Renal pelvis (tissue), 4 donors: ENCODE results near the gene CHST1. TPM values are rescaled to one million over a fixed set of nuclear protein-coding genes. Genes with fewer than 3 reads are reported as not detected.

Source experiments
- DNase-seq: peaks from one replicate; pipeline ENCODE4 v3.0.0-alpha.2; 2013
- polyA plus RNA-seq, 3 donors: library from polyadenylated mRNA; unstranded; fragments of 120-200 nt; gene quantifications; one replicate each; pipeline ENCODE4 v1.2.1, GENCODE V29; 2013; ENCODE audit not compliant: insufficient read length in 3 of 3

The CHST1 gene
- polyA plus RNA-seq, 3 donors = 10.9 to 13.8 (median 10.9) TPM

DNA sequence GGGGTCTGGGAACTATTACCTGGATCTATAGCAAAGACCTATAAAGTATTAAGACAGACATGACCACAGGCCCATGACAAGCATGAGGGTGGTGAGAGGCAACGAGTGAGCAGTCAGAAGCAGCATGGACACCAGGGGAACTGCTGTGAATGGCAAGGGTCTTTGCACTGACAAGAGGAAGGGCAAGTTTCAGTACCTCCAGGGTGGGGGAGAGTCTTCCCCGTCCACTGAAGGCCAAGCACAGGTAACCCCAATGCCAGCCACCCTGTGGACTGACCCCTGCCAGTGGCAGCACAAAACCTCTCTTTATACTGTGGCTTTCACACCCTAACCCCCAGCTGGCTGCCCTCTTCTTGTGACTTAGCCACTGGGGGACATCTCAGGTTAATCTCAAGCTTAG lies 55.5 kb downstream of the CHST1 start:
- no peak for DNase-seq

GRCh38 chr11:45609337-45609736 lies 56.1 kb downstream of the CHST1 start:
- DNase-seq = no peak

- peak; percentile 57 for DNase-seq
Measured at GRCh38 chr11:45607995-45608394, 57.4 kb downstream of the CHST1 start.

- peak; percentile 37 for DNase-seq
Measured at GRCh38 chr11:45606514-45607281, 58.7 kb downstream of the CHST1 start.

- DNase-seq = no peak
Measured at GRCh38 chr11:45605051-45605450, 60.4 kb downstream of the CHST1 start.

DNA sequence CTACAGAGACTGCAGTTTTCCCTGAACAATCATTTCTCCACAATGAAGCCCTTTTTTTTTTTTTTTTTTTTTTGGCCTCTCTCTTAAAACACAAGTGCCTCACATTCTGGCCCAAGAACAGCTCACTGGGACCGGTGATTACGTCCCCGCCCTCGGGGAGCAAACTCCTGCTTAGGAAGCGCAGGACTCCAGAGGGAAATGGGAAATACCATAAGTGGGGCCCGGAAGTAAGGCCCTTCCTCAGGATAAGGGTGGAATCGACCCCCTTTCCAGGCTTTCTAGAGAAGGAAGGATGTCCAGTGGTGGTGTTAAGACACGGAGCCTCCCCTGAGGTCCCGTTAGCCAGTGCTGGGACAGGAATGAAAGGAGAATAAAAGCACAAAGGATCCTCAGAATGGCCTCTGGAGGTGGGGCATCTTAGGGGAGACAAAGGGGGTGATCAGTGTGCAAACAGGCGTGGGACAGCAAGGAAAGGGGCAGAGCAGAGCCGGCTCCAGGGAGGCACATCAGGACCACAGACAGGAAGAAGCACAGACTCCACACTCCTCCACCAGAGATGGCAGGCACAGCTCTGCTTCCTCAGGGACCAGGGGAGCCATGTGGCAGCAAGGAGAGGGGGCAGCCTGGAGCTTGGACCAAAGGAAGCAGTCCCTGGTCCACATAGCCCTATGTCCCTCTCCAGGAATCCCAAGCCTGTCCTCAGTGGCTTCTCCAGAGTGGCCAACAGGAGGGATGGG lies 61.3 kb downstream of the CHST1 start:
- DNase-seq = no peak

GRCh38 chr11:45599161-45599943 lies 66.1 kb downstream of the CHST1 start:
- DNase-seq = no peak

Other genes starting within 250 kb of the CHST1 start
- gene SLC35C1, start 139.5 kb upstream of the CHST1 start, polyA plus RNA-seq = 10 to 100 TPM in 1 of 3 donors, 1 to 10 TPM in 2; 8.1 to 10.2 (median 8.9) TPM
- gene CRY2, start 181.9 kb upstream of the CHST1 start, polyA plus RNA-seq = 10 to 100 TPM; 26.5 to 33.1 (median 32.4) TPM
- 10 to 100 TPM in 2 of 3 donors, 1 to 10 TPM in 1; 9.6 to 13.8 (median 13.7) TPM for gene MAPK8IP1, start 220.0 kb upstream of the CHST1 start, polyA plus RNA-seq
- under 1 TPM; 0.41 to 0.77 (median 0.59) TPM for gene FREY1, start 241.6 kb upstream of the CHST1 start, polyA plus RNA-seq